ENCODE results near the gene CCNDBP1. TPM values are rescaled to one million over a fixed set of nuclear protein-coding genes. Genes with fewer than 3 reads are reported as not detected.

Gene CCNDBP1
- total RNA-seq, 1 donor from 2014 or later: 39.0 TPM

- H3K27me3 ChIP-seq (ENCODE audit: control insufficient read depth, insufficient read depth, low read length): no peaks in the 10 kb centered on the region
- DNase-seq (ENCODE audit: low read depth) (no peak), FAIRE-seq (peak; percentile 13)
These were observed 14.8 kb downstream of the CCNDBP1 start for GRCh38 chr15:43199945-43200488.

DNA sequence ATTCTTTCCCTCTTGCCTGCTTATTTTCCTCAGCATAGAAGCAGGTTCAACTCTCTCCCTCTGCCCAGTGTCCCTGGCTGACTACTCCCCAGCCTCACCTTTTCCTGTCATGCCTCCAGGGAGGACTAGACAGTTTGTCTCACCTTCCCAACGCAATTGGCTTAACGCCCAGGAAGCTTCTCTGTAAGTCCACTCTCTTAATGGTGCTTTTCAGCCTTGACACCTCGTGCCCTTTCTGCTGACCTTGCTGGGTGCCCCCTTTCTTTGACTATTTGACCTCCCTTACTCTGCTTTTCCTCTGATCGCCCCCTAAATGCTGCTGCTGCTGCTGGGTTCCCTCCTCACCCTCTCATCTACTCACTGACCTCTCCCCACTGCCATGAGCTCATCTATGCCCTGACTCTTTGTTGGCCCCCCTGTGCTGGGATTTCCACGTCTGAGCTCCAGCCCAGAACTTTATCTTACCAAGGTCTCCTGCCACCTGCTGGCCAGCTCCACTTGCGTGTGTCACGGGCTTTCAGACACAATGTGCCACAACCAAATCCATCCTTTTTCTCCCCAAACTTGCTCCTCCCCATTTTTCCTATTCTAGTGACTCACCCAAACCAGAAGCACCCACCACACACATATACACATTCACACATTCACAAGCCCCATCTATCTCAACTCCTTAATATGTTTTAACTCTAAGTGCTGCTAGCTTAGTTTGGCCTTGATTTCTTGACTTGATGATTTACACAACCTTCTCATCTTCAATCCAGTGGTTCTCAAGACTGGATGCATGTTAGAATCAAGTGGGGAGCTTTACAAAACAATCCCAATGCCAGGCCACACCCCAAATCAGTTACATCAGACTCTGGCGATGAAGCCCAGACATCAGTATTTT, 19.1 kb downstream of the CCNDBP1 start:
- peak; percentile 55 for DNase-seq (ENCODE audit: low read depth)
- no peak overlapping the region for H3K4me3 ChIP-seq (ENCODE audit: low read depth, low read length)
- peak; percentile 43 for FAIRE-seq
- TF ChIP-seq CTCF (IDR thresholded peaks at IDR 0.05; ENCODE audit: insufficient read depth, low read length, severe bottlenecking): peak; percentile 83
- H3K27me3 ChIP-seq (ENCODE audit: control insufficient read depth, insufficient read depth, low read length): peaks cover 9% of the 10 kb centered on the region
- no peaks in the 10 kb centered on the region for H3K36me3 ChIP-seq (ENCODE audit: control insufficient read depth, insufficient read depth, low read length)

More at GRCh38 chr15:43199945-43200488, 14.8 kb downstream of the CCNDBP1 start:
- TF ChIP-seq CTCF (IDR thresholded peaks at IDR 0.05; ENCODE audit: insufficient read depth, low read length, severe bottlenecking): no peak
- peaks cover 6% of the 10 kb centered on the region for H3K36me3 ChIP-seq (ENCODE audit: control insufficient read depth, insufficient read depth, low read length)
- H3K4me3 ChIP-seq (ENCODE audit: low read depth, low read length): no peak overlapping the region

GRCh38 chr15:43206054-43206453, 20.9 kb downstream of the CCNDBP1 start:
- Histone ChIP-seq H3K27me3 (ENCODE audit: control insufficient read depth, insufficient read depth, low read length) (peaks cover 9% of the 10 kb centered on the region), H3K36me3 (ENCODE audit: control insufficient read depth, insufficient read depth, low read length) (no peaks in the 10 kb centered on the region), H3K4me3 (ENCODE audit: low read depth, low read length) (no peak overlapping the region)
- FAIRE-seq: peak; percentile 18
- TF ChIP-seq CTCF (IDR thresholded peaks at IDR 0.05; ENCODE audit: insufficient read depth, low read length, severe bottlenecking): no peak
- no peak for DNase-seq (ENCODE audit: low read depth)

GRCh38 chr15:43207024-43207423, 21.8 kb downstream of the CCNDBP1 start:
- H3K4me3 ChIP-seq (ENCODE audit: low read depth, low read length): no peak overlapping the region
- DNase-seq (ENCODE audit: low read depth): no peak
- no peaks in the 10 kb centered on the region for H3K36me3 ChIP-seq (ENCODE audit: control insufficient read depth, insufficient read depth, low read length)
- FAIRE-seq: no peak
- peaks cover 9% of the 10 kb centered on the region for H3K27me3 ChIP-seq (ENCODE audit: control insufficient read depth, insufficient read depth, low read length)
- no peak for TF ChIP-seq CTCF (IDR thresholded peaks at IDR 0.05; ENCODE audit: insufficient read depth, low read length, severe bottlenecking)

- TF ChIP-seq CTCF (IDR thresholded peaks at IDR 0.05; ENCODE audit: insufficient read depth, low read length, severe bottlenecking): no peak
- Histone ChIP-seq H3K4me3 (ENCODE audit: low read depth, low read length) (no peak overlapping the region), H3K36me3 (ENCODE audit: control insufficient read depth, insufficient read depth, low read length) (no peaks in the 10 kb centered on the region), H3K27me3 (ENCODE audit: control insufficient read depth, insufficient read depth, low read length) (peaks cover 9% of the 10 kb centered on the region)
- FAIRE-seq: no peak
- DNase-seq (ENCODE audit: low read depth): no peak
These were observed 23.1 kb downstream of the CCNDBP1 start for GRCh38 chr15:43208052-43209002.
